ENCODE data around the gene TOP2B.

TOP2B gene

GRCh38 chr3:25584011-25584789 is 80.5 kb downstream of the TOP2B start:
- Histone ChIP-seq H3K27me3 (ENCODE audit: insufficient read depth, low read length, poor library complexity, severe bottlenecking) (no peaks in the 10 kb centered on the region), H3K4me1 (ENCODE audit: insufficient read depth, low read length, poor library complexity, severe bottlenecking) (no peaks in the 10 kb centered on the region), H3K9ac (ENCODE audit: low read depth, low read length, poor library complexity, severe bottlenecking) (no peak overlapping the region), H3F3A (ENCODE audit: low read depth) (no peaks in the 10 kb centered on the region), H3K36me3 (ENCODE audit: insufficient read depth, low read length) (no peaks in the 10 kb centered on the region), H4K20me1 (ENCODE audit: insufficient read depth, low read length, poor library complexity, severe bottlenecking) (no peaks in the 10 kb centered on the region), H3K9me2 (replicated peaks; ENCODE audit: low read depth, low read length) (no peaks in the 10 kb centered on the region), H3K4me2 (ENCODE audit: low read depth, low read length, poor library complexity, severe bottlenecking) (no peak overlapping the region), H3K9me3 (ENCODE audit: insufficient read depth, low read depth, low read length) (no peaks in the 10 kb centered on the region), H3K4me3 (ENCODE audit: low read length, poor library complexity, severe bottlenecking) (no peak overlapping the region), H3K79me2 (ENCODE audit: insufficient read depth, low read length) (no peaks in the 10 kb centered on the region), H2AFZ (ENCODE audit: low read length) (no peak overlapping the region)
- TF ChIP-seq EZH2phosphoT487 (IDR thresholded peaks at IDR 0.05; ENCODE audit: borderline replicate concordance) (no peak), CTCF (conservative IDR thresholded peaks at IDR 0.05; ENCODE audit: low read length) (no peak)

- Histone ChIP-seq H3K9me3 (ENCODE audit: insufficient read depth, low read depth, low read length) (no peaks in the 10 kb centered on the region), H4K20me1 (ENCODE audit: insufficient read depth, low read length, poor library complexity, severe bottlenecking) (no peaks in the 10 kb centered on the region), H2AFZ (ENCODE audit: low read length) (no peak overlapping the region), H3K79me2 (ENCODE audit: insufficient read depth, low read length) (no peaks in the 10 kb centered on the region), H3K36me3 (ENCODE audit: insufficient read depth, low read length) (no peaks in the 10 kb centered on the region), H3K4me1 (ENCODE audit: insufficient read depth, low read length, poor library complexity, severe bottlenecking) (no peaks in the 10 kb centered on the region), H3K9ac (ENCODE audit: low read depth, low read length, poor library complexity, severe bottlenecking) (no peak overlapping the region), H3K4me2 (ENCODE audit: low read depth, low read length, poor library complexity, severe bottlenecking) (no peak overlapping the region), H3K9me2 (replicated peaks; ENCODE audit: low read depth, low read length) (no peaks in the 10 kb centered on the region), H3K27me3 (ENCODE audit: insufficient read depth, low read length, poor library complexity, severe bottlenecking) (no peaks in the 10 kb centered on the region), H3F3A (ENCODE audit: low read depth) (no peaks in the 10 kb centered on the region), H3K4me3 (ENCODE audit: low read length, poor library complexity, severe bottlenecking) (no peak overlapping the region)
- TF ChIP-seq EZH2phosphoT487 (IDR thresholded peaks at IDR 0.05; ENCODE audit: borderline replicate concordance) (no peak), CTCF (conservative IDR thresholded peaks at IDR 0.05; ENCODE audit: low read length) (no peak)
Observed at GRCh38 chr3:25583343-25583742, 81.4 kb downstream of the TOP2B start.

GRCh38 chr3:25582242-25582641 is 82.5 kb downstream of the TOP2B start:
- H3K36me3 ChIP-seq (ENCODE audit: insufficient read depth, low read length) = no peaks in the 10 kb centered on the region
- no peaks in the 10 kb centered on the region for H4K20me1 ChIP-seq (ENCODE audit: insufficient read depth, low read length, poor library complexity, severe bottlenecking)
- no peaks in the 10 kb centered on the region for H3K9me2 ChIP-seq (replicated peaks; ENCODE audit: low read depth, low read length)
- no peaks in the 10 kb centered on the region for H3K4me1 ChIP-seq (ENCODE audit: insufficient read depth, low read length, poor library complexity, severe bottlenecking)
- no peak for TF ChIP-seq EZH2phosphoT487 (IDR thresholded peaks at IDR 0.05; ENCODE audit: borderline replicate concordance)
- no peak for TF ChIP-seq CTCF (conservative IDR thresholded peaks at IDR 0.05; ENCODE audit: low read length)
- H3K79me2 ChIP-seq (ENCODE audit: insufficient read depth, low read length) = no peaks in the 10 kb centered on the region
- no peaks in the 10 kb centered on the region for H3K9me3 ChIP-seq (ENCODE audit: insufficient read depth, low read depth, low read length)
- H3K27me3 ChIP-seq (ENCODE audit: insufficient read depth, low read length, poor library complexity, severe bottlenecking) = no peaks in the 10 kb centered on the region
- H3K9ac ChIP-seq (ENCODE audit: low read depth, low read length, poor library complexity, severe bottlenecking) = no peak overlapping the region
- H2AFZ ChIP-seq (ENCODE audit: low read length) = no peak overlapping the region
- H3K4me3 ChIP-seq (ENCODE audit: low read length, poor library complexity, severe bottlenecking) = no peak overlapping the region
- no peak overlapping the region for H3K4me2 ChIP-seq (ENCODE audit: low read depth, low read length, poor library complexity, severe bottlenecking)
- H3F3A ChIP-seq (ENCODE audit: low read depth) = no peaks in the 10 kb centered on the region
